GM18907 (cell line): ENCODE results near the gene STN1.

ENCODE experiments used
- ATAC-seq: cut with Tn5 transposase; IDR thresholded peaks from one replicate; pipeline ENCODE4 v1.9.1; 2021; ENCODE audit warnings: mild to moderate bottlenecking, moderate library complexity; ENCODE audit not compliant: unreplicated experiment

STN1 gene

GRCh38 chr10:103929381-103929921 is 11.5 kb upstream of the STN1 start:
- no peak for ATAC-seq

GRCh38 chr10:103928784-103929183 is 10.8 kb upstream of the STN1 start:
- no peak for ATAC-seq

- ATAC-seq: no peak
Measured at GRCh38 chr10:103926722-103927319, 8.8 kb upstream of the STN1 start.

- ATAC-seq: no peak
Measured at GRCh38 chr10:103925591-103925990, 7.6 kb upstream of the STN1 start.

GRCh38 chr10:103923502-103923901 is 5.5 kb upstream of the STN1 start:
- ATAC-seq: no peak

- ATAC-seq: no peak
Measured at GRCh38 chr10:103922659-103923058, 4.7 kb upstream of the STN1 start.

- no peak for ATAC-seq
Measured at GRCh38 chr10:103921750-103922195, 3.8 kb upstream of the STN1 start.

GRCh38 chr10:103921248-103921647 is 3.3 kb upstream of the STN1 start:
- no peak for ATAC-seq

- no peak for ATAC-seq
Measured at GRCh38 chr10:103919648-103920025, 1.7 kb upstream of the STN1 start.

GRCh38 chr10:103917302-103918052 is 507 bp downstream of the STN1 start:
- ATAC-seq: peak; percentile 25

- ATAC-seq: no peak
Measured at GRCh38 chr10:103916876-103917275, 1.1 kb downstream of the STN1 start.

GRCh38 chr10:103916254-103916653 is 1.7 kb downstream of the STN1 start:
- ATAC-seq: no peak

- ATAC-seq: no peak
Measured at GRCh38 chr10:103915796-103916195, 2.2 kb downstream of the STN1 start.

GRCh38 chr10:103912759-103913158 is 5.2 kb downstream of the STN1 start:
- no peak for ATAC-seq

- peak; percentile 44 for ATAC-seq
Measured at GRCh38 chr10:103911021-103911459, 6.9 kb downstream of the STN1 start.

GRCh38 chr10:103910442-103911012 is 7.5 kb downstream of the STN1 start:
- ATAC-seq: no peak

GRCh38 chr10:103905441-103905840 is 12.5 kb downstream of the STN1 start:
- ATAC-seq: no peak

GRCh38 chr10:103901299-103901698 is 16.7 kb downstream of the STN1 start:
- ATAC-seq: no peak

GRCh38 chr10:103899312-103899711 is 18.7 kb downstream of the STN1 start:
- ATAC-seq: no peak

GRCh38 chr10:103897241-103897774 is 20.7 kb downstream of the STN1 start:
- no peak for ATAC-seq

- ATAC-seq: no peak
Measured at GRCh38 chr10:103896225-103896624, 21.8 kb downstream of the STN1 start.
